ENCODE results near the gene SNRNP35. TPM values are rescaled to one million over a fixed set of nuclear protein-coding genes. Genes with fewer than 3 reads are reported as not detected.

Gene SNRNP35
- total and polyA plus RNA-seq, 2 donors (not counting 1 experiment from before 2014, with no cell fraction given) = 33.8 to 57.8 TPM

GRCh38 chr12:123485756-123486155, 27.8 kb downstream of the SNRNP35 start:
- H3K27ac ChIP-seq (ENCODE audit: low read length in 2 of 2) = no peak overlapping the region
- H3K27me3 ChIP-seq (replicated peaks in 1 of 4; ENCODE audit: control extremely low read depth in 1 of 4, control insufficient read depth in 3 of 4, insufficient read depth in 4 of 4, low read length in 3 of 4) = no peaks in the 10 kb centered on the region
- no peak for TF ChIP-seq CTCF (IDR thresholded peaks at IDR 0.05)
- TF ChIP-seq EZH2 (IDR thresholded peaks at IDR 0.05; ENCODE audit: borderline replicate concordance, insufficient read depth, low read depth, low read length, poor library complexity, severe bottlenecking) = no peak
- H3K9me3 ChIP-seq (ENCODE audit: control extremely low read depth in 1 of 3, control insufficient read depth in 2 of 3, insufficient read depth in 1 of 3, low read length in 2 of 3) = no peaks in the 10 kb centered on the region
- no peak overlapping the region for H3K4me3 ChIP-seq (ENCODE audit: control extremely low read depth in 1 of 5, extremely low read depth in 1 of 5, insufficient read depth in 1 of 5, low read depth in 2 of 5, low read length in 4 of 5)
- ChIA-PET POLR2A (no interaction called here), CTCF (no interaction called here)
- H4K20me1 ChIP-seq (ENCODE audit: control insufficient read depth, insufficient read depth, low read length, poor library complexity, severe bottlenecking) = no peaks in the 10 kb centered on the region
- H3K4me2 ChIP-seq (replicated peaks; ENCODE audit: low read depth, low read length, poor library complexity, severe bottlenecking) = no peak overlapping the region
- H3K9me3 Mint-ChIP-seq (ENCODE audit: insufficient read depth) = no peaks in the 10 kb centered on the region
- no peak overlapping the region for H3K9ac ChIP-seq (ENCODE audit: low read length)
- no peak for ATAC-seq (ENCODE audit: low read depth)
- H3K4me3 Mint-ChIP-seq = no peak overlapping the region
- intact Hi-C loops (cut with micrococcal nuclease) = no loop called here
- peaks cover 12% of the 10 kb centered on the region for H3K4me1 Mint-ChIP-seq
- H2AFZ ChIP-seq (ENCODE audit: insufficient read depth, low read depth, low read length, poor library complexity, severe bottlenecking) = no peak overlapping the region
- no peaks in the 10 kb centered on the region for H3K27me3 Mint-ChIP-seq
- H3K79me2 ChIP-seq (ENCODE audit: control insufficient read depth, insufficient read depth, low read length) = no peaks in the 10 kb centered on the region
- 91% methylated on average over 14 of the region's 14 CpGs for WGBS (ENCODE audit: insufficient coverage)
- no peak for DNase-seq
- H3K27ac Mint-ChIP-seq = no peak overlapping the region
- H3K36me3 ChIP-seq (replicated peaks in 1 of 2; ENCODE audit: control extremely low read depth in 1 of 2, control insufficient read depth in 1 of 2, extremely low read depth in 1 of 2, insufficient read depth in 2 of 2, low read length in 1 of 2) = no peaks in the 10 kb centered on the region
- H3K4me1 ChIP-seq (ENCODE audit: control insufficient read depth in 2 of 2, insufficient read depth in 2 of 2, low read length in 2 of 2) = peaks cover 4 to 5% of the 10 kb centered on the region in 2 donors

- H3K9me3 ChIP-seq (ENCODE audit: control extremely low read depth in 1 of 3, control insufficient read depth in 2 of 3, insufficient read depth in 1 of 3, low read length in 2 of 3) = no peaks in the 10 kb centered on the region
- H3K4me3 ChIP-seq (ENCODE audit: control extremely low read depth in 1 of 5, extremely low read depth in 1 of 5, insufficient read depth in 1 of 5, low read depth in 2 of 5, low read length in 4 of 5) = no peak overlapping the region
- POLR2A ChIA-PET = no interaction called here
- no peak for TF ChIP-seq CTCF (IDR thresholded peaks at IDR 0.05)
- TF ChIP-seq EZH2 (IDR thresholded peaks at IDR 0.05; ENCODE audit: borderline replicate concordance, insufficient read depth, low read depth, low read length, poor library complexity, severe bottlenecking) = no peak
- H3K9me3 Mint-ChIP-seq (ENCODE audit: insufficient read depth) = no peaks in the 10 kb centered on the region
- H4K20me1 ChIP-seq (ENCODE audit: control insufficient read depth, insufficient read depth, low read length, poor library complexity, severe bottlenecking) = no peaks in the 10 kb centered on the region
- H3K27me3 ChIP-seq (replicated peaks in 1 of 4; ENCODE audit: control extremely low read depth in 1 of 4, control insufficient read depth in 3 of 4, insufficient read depth in 4 of 4, low read length in 3 of 4) = no peaks in the 10 kb centered on the region
- no peaks in the 10 kb centered on the region for H3K36me3 ChIP-seq (replicated peaks in 1 of 2; ENCODE audit: control extremely low read depth in 1 of 2, control insufficient read depth in 1 of 2, extremely low read depth in 1 of 2, insufficient read depth in 2 of 2, low read length in 1 of 2)
- no peaks in the 10 kb centered on the region for H3K27me3 Mint-ChIP-seq
- CTCF ChIA-PET = no interaction called here
- H3K79me2 ChIP-seq (ENCODE audit: control insufficient read depth, insufficient read depth, low read length) = no peaks in the 10 kb centered on the region
- ATAC-seq (ENCODE audit: low read depth) (no peak), DNase-seq (no peak)
- H3K27ac Mint-ChIP-seq = no peak overlapping the region
- 100% methylated on average over 4 of the region's 6 CpGs for WGBS (ENCODE audit: insufficient coverage)
- no peak overlapping the region for H3K9ac ChIP-seq (ENCODE audit: low read length)
- H2AFZ ChIP-seq (ENCODE audit: insufficient read depth, low read depth, low read length, poor library complexity, severe bottlenecking) = no peak overlapping the region
- peaks cover 12% of the 10 kb centered on the region for H3K4me1 Mint-ChIP-seq
- peaks cover 4 to 5% of the 10 kb centered on the region in 2 donors for H3K4me1 ChIP-seq (ENCODE audit: control insufficient read depth in 2 of 2, insufficient read depth in 2 of 2, low read length in 2 of 2)
- H3K27ac ChIP-seq (ENCODE audit: low read length in 2 of 2) = no peak overlapping the region
- no peak overlapping the region for H3K4me3 Mint-ChIP-seq
- intact Hi-C loops (cut with micrococcal nuclease) = no loop called here
- H3K4me2 ChIP-seq (replicated peaks; ENCODE audit: low read depth, low read length, poor library complexity, severe bottlenecking) = no peak overlapping the region
Measured at GRCh38 chr12:123487428-123487827, 29.5 kb downstream of the SNRNP35 start.
